HEK293T (cell line): ENCODE results near the gene VPS4B.

ENCODE experiments used
- ARNT ChIP-seq: fragments of 450-650 bp; IDR thresholded peaks from 2 replicates; pipeline ENCODE4 v1.6.1; 2017; ENCODE audit warnings: mild to moderate bottlenecking
- BHLHE40 ChIP-seq: fragments of 450-650 bp; IDR thresholded peaks from 2 replicates; pipeline ENCODE4 v1.6.1; 2016; ENCODE audit warnings: mild to moderate bottlenecking, moderate library complexity, borderline replicate concordance
- CTBP1 ChIP-seq: fragments of 450-650 bp; IDR thresholded peaks from 2 replicates; pipeline ENCODE4 v1.6.1; 2016; ENCODE audit warnings: borderline replicate concordance
- FOXA1 ChIP-seq: fragments of 450-650 bp; IDR thresholded peaks from 2 replicates; pipeline ENCODE4 v1.6.1; 2016; ENCODE audit warnings: mild to moderate bottlenecking
- FOXK2 ChIP-seq: fragments of 450-650 bp; IDR thresholded peaks from 2 replicates; pipeline ENCODE4 v1.6.1; 2016; ENCODE audit warnings: mild to moderate bottlenecking
- FOXM1 ChIP-seq: fragments of 450-650 bp; IDR thresholded peaks from 2 replicates; pipeline ENCODE4 v1.6.1; 2017; ENCODE audit warnings: mild to moderate bottlenecking, borderline replicate concordance
- HDGF ChIP-seq: fragments of 450-650 bp; IDR thresholded peaks from 2 replicates; pipeline ENCODE4 v1.6.1; 2017; ENCODE audit warnings: antibody characterized with exemption, borderline replicate concordance
- SP1 ChIP-seq: fragments of 450-650 bp; IDR thresholded peaks from 2 replicates; pipeline ENCODE4 v1.6.1; 2017
- SUZ12 ChIP-seq: fragments of 450-650 bp; IDR thresholded peaks from 2 replicates; pipeline ENCODE4 v1.6.1; 2016; ENCODE audit warnings: mild to moderate bottlenecking
- TARDBP ChIP-seq: fragments of 450-650 bp; IDR thresholded peaks from 2 replicates; pipeline ENCODE4 v1.6.1; 2016
- ZNF384 ChIP-seq: fragments of 450-650 bp; IDR thresholded peaks from 2 replicates; pipeline ENCODE4 v1.6.1; 2016
- TF ChIP-seq, protein P1 (sequence below): fragments of 450-650 bp; IDR thresholded peaks from 2 replicates; pipeline ENCODE4 v1.6.1; 2016

DNA sequence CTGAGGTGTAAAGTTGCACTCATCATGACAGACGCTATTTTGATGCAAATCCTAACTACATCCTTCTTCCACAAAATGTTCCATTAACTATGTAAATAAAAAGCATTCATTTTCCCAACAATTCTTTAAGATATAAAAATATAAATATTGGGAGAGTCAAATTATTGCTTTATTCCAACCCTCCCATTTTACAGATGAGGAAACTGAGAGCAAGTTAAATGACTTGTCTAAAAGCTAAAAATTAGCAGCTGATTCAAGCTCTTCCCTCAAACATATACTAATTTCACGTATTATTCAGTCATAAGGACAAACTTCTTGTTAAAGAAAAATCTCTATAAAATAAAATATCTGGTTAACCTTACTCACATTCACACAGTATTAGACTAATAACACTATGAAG lies 72.0 kb downstream of the VPS4B start:
- TF ChIP-seq FOXM1 (no peak), CTBP1 (no peak), SUZ12 (no peak), BHLHE40 (no peak), FOXA1 (no peak), SP1 (no peak), ARNT (no peak), HDGF (no peak), ZNF384 (no peak), FOXK2 (no peak), TARDBP (no peak)
- TF ChIP-seq, protein P1, sequence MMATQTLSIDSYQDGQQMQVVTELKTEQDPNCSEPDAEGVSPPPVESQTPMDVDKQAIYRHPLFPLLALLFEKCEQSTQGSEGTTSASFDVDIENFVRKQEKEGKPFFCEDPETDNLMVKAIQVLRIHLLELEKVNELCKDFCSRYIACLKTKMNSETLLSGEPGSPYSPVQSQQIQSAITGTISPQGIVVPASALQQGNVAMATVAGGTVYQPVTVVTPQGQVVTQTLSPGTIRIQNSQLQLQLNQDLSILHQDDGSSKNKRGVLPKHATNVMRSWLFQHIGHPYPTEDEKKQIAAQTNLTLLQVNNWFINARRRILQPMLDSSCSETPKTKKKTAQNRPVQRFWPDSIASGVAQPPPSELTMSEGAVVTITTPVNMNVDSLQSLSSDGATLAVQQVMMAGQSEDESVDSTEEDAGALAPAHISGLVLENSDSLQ, result no peak
